ENCODE data around the gene HOXD9.
A peak's percentile ranks its signal among the peaks of the same experiment; 100 is the strongest.

HOXD9 gene

GRCh38 chr2:176107731-176108181 is 14.8 kb upstream of the HOXD9 start:
- no peak for TF ChIP-seq CTCF (IDR thresholded peaks at IDR 0.05; ENCODE audit: insufficient read depth, low read depth, low read length, missing control alignments)

GRCh38 chr2:176109192-176109901 is 13.2 kb upstream of the HOXD9 start:
- DNase-seq (ENCODE audit: low read depth) = no peak
- no peak for TF ChIP-seq CTCF (IDR thresholded peaks at IDR 0.05; ENCODE audit: insufficient read depth, low read depth, low read length, missing control alignments)
- no peak overlapping the region for H3K4me3 ChIP-seq (ENCODE audit: low read depth, low read length)

More at GRCh38 chr2:176107731-176108181, 14.8 kb upstream of the HOXD9 start:
- no peak overlapping the region for H3K4me3 ChIP-seq (ENCODE audit: low read depth, low read length)
- DNase-seq (ENCODE audit: low read depth) = no peak

GRCh38 chr2:176109946-176110345 is 12.6 kb upstream of the HOXD9 start:
- no peak for DNase-seq (ENCODE audit: low read depth)
- H3K4me3 ChIP-seq (ENCODE audit: low read depth, low read length) = no peak overlapping the region
- no peak for TF ChIP-seq CTCF (IDR thresholded peaks at IDR 0.05; ENCODE audit: insufficient read depth, low read depth, low read length, missing control alignments)

GRCh38 chr2:176110415-176111308 is 11.9 kb upstream of the HOXD9 start:
- H3K4me3 ChIP-seq (ENCODE audit: low read depth, low read length) = no peak overlapping the region
- TF ChIP-seq CTCF (IDR thresholded peaks at IDR 0.05; ENCODE audit: insufficient read depth, low read depth, low read length, missing control alignments) = no peak
- DNase-seq (ENCODE audit: low read depth) = no peak

- TF ChIP-seq CTCF (IDR thresholded peaks at IDR 0.05; ENCODE audit: insufficient read depth, low read depth, low read length, missing control alignments) = peak; percentile 63
- H3K4me3 ChIP-seq (ENCODE audit: low read depth, low read length) = no peak overlapping the region
- DNase-seq (ENCODE audit: low read depth) = peak; percentile 48
Measured at GRCh38 chr2:176111309-176111663, 11.2 kb upstream of the HOXD9 start.

- TF ChIP-seq CTCF (IDR thresholded peaks at IDR 0.05; ENCODE audit: insufficient read depth, low read depth, low read length, missing control alignments) = no peak
- H3K4me3 ChIP-seq (ENCODE audit: low read depth, low read length) = no peak overlapping the region
Measured at GRCh38 chr2:176111846-176112374, 10.6 kb upstream of the HOXD9 start.

More at GRCh38 chr2:176111846-176112374, 10.6 kb upstream of the HOXD9 start:
- no peak for DNase-seq (ENCODE audit: low read depth)

All from GM12865 (cell line).